Vagina (tissue), 2 donors: ENCODE data around the gene CTSW. TPM values are rescaled to one million over a fixed set of nuclear protein-coding genes. Genes with fewer than 3 reads are reported as not detected.

Experiments used
- DNase-seq, 2 donors: peaks; one replicate each; pipeline ENCODE4 v3.0.0-alpha.2; 2017; ENCODE audit errors: extremely low spot score in 2 of 2
- H3K27ac ChIP-seq: fragments of 200-600 bp; sonication (generic); one replicate; pipeline ENCODE4 v1.5.1; 2019
- H3K27me3 ChIP-seq: fragments of 200-600 bp; sonication (generic); one replicate; pipeline ENCODE4 v1.5.1; 2019
- H3K36me3 ChIP-seq, 2 donors: fragments of 200-600 bp; sonication (generic); one replicate each; pipeline ENCODE4 v1.5.1; 2017 to 2019
- H3K4me1 ChIP-seq: fragments of 200-600 bp; sonication (generic); one replicate; pipeline ENCODE4 v1.5.1; 2019
- H3K4me3 ChIP-seq, 2 donors: fragments of 200-600 bp; sonication (generic); 1 replicate in 1 of 2; 2 replicates in 1 of 2; pipeline ENCODE4 v1.5.1; 2016 to 2019
- H3K9me3 ChIP-seq: fragments of 200-600 bp; sonication (generic); one replicate; pipeline ENCODE4 v1.5.1; 2019
- POLR2A ChIP-seq, 2 donors: fragments of 450-650 bp; IDR thresholded peaks; one replicate each; pipeline ENCODE4 v1.6.1; 2017; ENCODE audit warnings: antibody characterized with exemption in 2 of 2, mild to moderate bottlenecking in 2 of 2, moderate library complexity in 2 of 2
- POLR2AphosphoS5 ChIP-seq, 2 donors: sonication (generic); formaldehyde crosslinking; IDR thresholded peaks; one replicate each; pipeline ENCODE4 v1.9.0; 2017; ENCODE audit warnings: antibody characterized with exemption in 2 of 2, mild to moderate bottlenecking in 2 of 2, low read depth in 1 of 2; ENCODE audit not compliant: insufficient read depth in 1 of 2
- intact Hi-C: fragments of 100-400 bp; cut with DNase I; formaldehyde crosslinking; loops from one replicate; pipeline ENCODE4 v1.15.1; 2023
- total RNA-seq: library from RNA; depleted of rRNA; stranded (reverse); fragments of >200 nt; gene quantifications from one replicate; pipeline ENCODE4 v1.2.3, GENCODE V29; 2016
- TF ChIP-seq, protein P1 (sequence below), 3 experiments: fragments of 450-650 bp in 2 of 3; fragments of 200-600 bp in 1 of 3; sonication (generic) in 1 of 3; IDR thresholded peaks; one replicate each; pipeline ENCODE4 v1.5.1; 2017 to 2019; ENCODE audit warnings: antibody characterized with exemption in 3 of 3, mild to moderate bottlenecking in 2 of 3, moderate library complexity in 2 of 3

The CTSW gene
- total RNA-seq, 1 donor from 2014 or later, result 0.74 TPM

DNA sequence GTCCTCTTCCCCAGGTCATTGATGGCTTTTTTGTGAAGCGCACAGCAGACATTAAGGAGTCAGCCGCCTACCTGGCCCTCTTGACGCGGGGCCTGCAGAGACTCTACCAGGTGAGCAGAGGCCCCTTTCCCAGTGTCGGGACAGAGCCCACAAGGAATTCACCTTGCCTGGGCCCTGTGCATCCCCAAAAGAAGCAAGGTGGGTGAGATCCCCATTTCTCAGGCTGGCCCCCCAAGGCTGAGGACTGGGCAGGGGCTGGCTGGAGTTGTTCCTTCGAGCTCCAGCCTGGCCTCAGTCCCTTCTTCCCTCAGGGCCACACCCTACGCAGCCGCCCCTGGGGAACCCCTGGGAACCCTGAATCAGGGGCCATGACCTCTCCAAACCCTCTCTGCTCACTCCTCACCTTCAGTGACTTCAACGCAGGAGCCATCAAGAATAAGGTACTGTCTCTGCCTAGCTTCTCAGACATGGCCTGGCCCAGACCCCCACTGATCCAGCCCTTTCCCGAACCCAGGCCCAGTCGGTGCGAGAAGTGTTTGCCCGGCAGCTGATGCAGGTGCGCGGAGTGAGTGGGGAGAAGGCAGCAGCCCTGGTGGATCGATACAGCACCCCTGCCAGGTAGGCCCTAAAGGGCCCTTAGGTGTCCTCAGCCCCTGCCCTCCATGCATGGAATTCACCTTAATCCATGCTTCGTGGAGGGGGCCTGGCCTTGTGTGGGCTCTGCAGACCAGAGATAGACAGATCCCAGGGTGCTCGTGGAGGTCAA lies 14.7 kb upstream of the CTSW start:
- no peak for TF ChIP-seq POLR2A (IDR thresholded peaks at IDR 0.05)
- TF ChIP-seq, protein P1, sequence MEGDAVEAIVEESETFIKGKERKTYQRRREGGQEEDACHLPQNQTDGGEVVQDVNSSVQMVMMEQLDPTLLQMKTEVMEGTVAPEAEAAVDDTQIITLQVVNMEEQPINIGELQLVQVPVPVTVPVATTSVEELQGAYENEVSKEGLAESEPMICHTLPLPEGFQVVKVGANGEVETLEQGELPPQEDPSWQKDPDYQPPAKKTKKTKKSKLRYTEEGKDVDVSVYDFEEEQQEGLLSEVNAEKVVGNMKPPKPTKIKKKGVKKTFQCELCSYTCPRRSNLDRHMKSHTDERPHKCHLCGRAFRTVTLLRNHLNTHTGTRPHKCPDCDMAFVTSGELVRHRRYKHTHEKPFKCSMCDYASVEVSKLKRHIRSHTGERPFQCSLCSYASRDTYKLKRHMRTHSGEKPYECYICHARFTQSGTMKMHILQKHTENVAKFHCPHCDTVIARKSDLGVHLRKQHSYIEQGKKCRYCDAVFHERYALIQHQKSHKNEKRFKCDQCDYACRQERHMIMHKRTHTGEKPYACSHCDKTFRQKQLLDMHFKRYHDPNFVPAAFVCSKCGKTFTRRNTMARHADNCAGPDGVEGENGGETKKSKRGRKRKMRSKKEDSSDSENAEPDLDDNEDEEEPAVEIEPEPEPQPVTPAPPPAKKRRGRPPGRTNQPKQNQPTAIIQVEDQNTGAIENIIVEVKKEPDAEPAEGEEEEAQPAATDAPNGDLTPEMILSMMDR (IDR thresholded peaks at IDR 0.05), result no peak
- no peak for TF ChIP-seq POLR2AphosphoS5 (IDR thresholded peaks at IDR 0.05; ENCODE audit: insufficient read depth in 1 of 2, low read depth in 1 of 2)
- Histone ChIP-seq H3K4me1 (peaks cover 22% of the 10 kb centered on the region), H3K4me3 (no peak overlapping the region), H3K36me3 (peaks cover 0 to 59% of the 10 kb centered on the region in 2 donors), H3K27ac (no peak overlapping the region), H3K27me3 (no peaks in the 10 kb centered on the region), H3K9me3 (no peaks in the 10 kb centered on the region)
- DNase-seq, result no peak
- intact Hi-C loops, result no loop called here

GRCh38 chr11:65865550-65866172 lies 14.0 kb upstream of the CTSW start:
- Histone ChIP-seq H3K27ac (no peak overlapping the region), H3K27me3 (no peaks in the 10 kb centered on the region), H3K4me1 (peaks cover 26% of the 10 kb centered on the region), H3K4me3 (no peak overlapping the region), H3K9me3 (no peaks in the 10 kb centered on the region), H3K36me3 (peaks cover 0 to 59% of the 10 kb centered on the region in 2 donors)
- TF ChIP-seq, protein P1 (IDR thresholded peaks at IDR 0.05), result no peak
- TF ChIP-seq POLR2AphosphoS5 (IDR thresholded peaks at IDR 0.05; ENCODE audit: insufficient read depth in 1 of 2, low read depth in 1 of 2) (no peak), POLR2A (IDR thresholded peaks at IDR 0.05) (no peak)
- intact Hi-C loops, result no loop called here
- no peak for DNase-seq

DNA sequence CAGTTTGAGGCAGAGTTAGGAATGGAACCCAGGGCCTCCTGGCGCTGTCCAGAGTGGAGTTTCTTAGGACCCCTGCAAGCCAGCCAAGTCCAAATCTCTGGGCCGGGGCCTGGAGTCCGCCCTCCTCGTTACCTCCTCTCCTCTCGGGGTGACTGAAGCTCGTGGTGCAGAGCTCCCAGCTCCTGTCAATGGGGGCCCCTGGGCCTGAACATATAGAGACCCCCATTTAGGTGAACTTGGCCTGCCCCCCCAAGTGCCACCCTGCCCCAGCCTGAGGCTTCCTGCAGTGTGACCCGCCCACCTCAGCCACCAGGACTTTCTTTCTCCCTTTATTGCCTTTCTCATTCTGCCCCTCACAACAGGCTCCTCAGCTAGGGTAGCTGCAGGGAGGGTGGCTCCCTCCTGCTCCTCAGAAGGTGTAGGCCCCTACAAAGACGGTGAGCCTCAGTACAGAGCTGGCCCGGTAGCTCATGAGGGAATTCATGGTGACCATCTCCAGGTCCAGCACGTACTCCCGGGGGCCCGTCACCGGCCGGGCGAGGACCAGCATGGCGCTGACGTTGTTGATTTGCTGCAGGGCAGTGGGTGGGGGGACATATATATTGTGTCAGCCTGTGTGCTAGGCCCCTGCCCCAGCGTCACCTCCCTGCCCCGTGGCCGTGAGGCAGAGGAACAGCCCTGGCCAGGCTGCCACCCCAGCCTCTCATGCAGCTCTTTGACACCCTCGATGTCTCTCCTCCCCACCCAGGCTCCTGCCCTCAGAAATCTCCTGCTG lies 12.9 kb upstream of the CTSW start:
- no peak for DNase-seq
- no peaks in the 10 kb centered on the region for H3K27me3 ChIP-seq
- peaks cover 26% of the 10 kb centered on the region for H3K4me1 ChIP-seq
- H3K36me3 ChIP-seq, result peaks cover 0 to 59% of the 10 kb centered on the region in 2 donors
- no peak for TF ChIP-seq POLR2AphosphoS5 (IDR thresholded peaks at IDR 0.05; ENCODE audit: insufficient read depth in 1 of 2, low read depth in 1 of 2)
- TF ChIP-seq, protein P1 (IDR thresholded peaks at IDR 0.05), result no peak
- TF ChIP-seq POLR2A (IDR thresholded peaks at IDR 0.05), result no peak
- H3K27ac ChIP-seq, result no peak overlapping the region
- H3K9me3 ChIP-seq, result no peaks in the 10 kb centered on the region
- H3K4me3 ChIP-seq, result no peak overlapping the region
- intact Hi-C loops, result no loop called here

- peaks cover 25% of the 10 kb centered on the region for H3K4me1 ChIP-seq
These were observed 12.2 kb upstream of the CTSW start for GRCh38 chr11:65867284-65868071.

More at GRCh38 chr11:65867284-65868071, 12.2 kb upstream of the CTSW start:
- H3K27ac ChIP-seq, result no peak overlapping the region
- H3K27me3 ChIP-seq, result no peaks in the 10 kb centered on the region
- DNase-seq, result no peak
- TF ChIP-seq POLR2AphosphoS5 (IDR thresholded peaks at IDR 0.05; ENCODE audit: insufficient read depth in 1 of 2, low read depth in 1 of 2), result no peak
- no peak for TF ChIP-seq POLR2A (IDR thresholded peaks at IDR 0.05)
- TF ChIP-seq, protein P1 (IDR thresholded peaks at IDR 0.05), result no peak
- no peaks in the 10 kb centered on the region for H3K9me3 ChIP-seq
- H3K4me3 ChIP-seq, result no peak overlapping the region
- intact Hi-C loops, result no loop called here
- peaks cover 0 to 52% of the 10 kb centered on the region in 2 donors for H3K36me3 ChIP-seq
